Heart right ventricle (tissue), 16 donors: ENCODE measurements around the gene EIF2D. TPM values are rescaled to one million over a fixed set of nuclear protein-coding genes. Genes with fewer than 3 reads are reported as not detected.

Experiments used
- ATAC-seq, 8 donors: fragments of 200-7000 bp; cut with Tn5 transposase; one replicate each; pipeline ENCODE4 v1.9.1; 2020; ENCODE audit warnings: mild to moderate bottlenecking in 8 of 8, moderate library complexity in 8 of 8, moderate number of reproducible peaks in 1 of 8
- DNase-seq, 2 donors: peaks; one replicate each; pipeline ENCODE4 v3.0.0-alpha.2; 2020
- H3K27ac ChIP-seq, 10 donors: fragments of 200-600 bp; sonication (generic) in 2 of 10; one replicate each; pipeline versions ENCODE4 v1.5.0 to v1.8.0; 2020 to 2022; ENCODE audit warnings: mild to moderate bottlenecking in 3 of 10
- H3K27me3 ChIP-seq, 7 donors: fragments of 200-600 bp; one replicate each; pipeline ENCODE4 v1.8.0; 2021 to 2022; ENCODE audit warnings: mild to moderate bottlenecking in 2 of 7
- H3K36me3 ChIP-seq, 9 donors: fragments of 200-600 bp; sonication (generic) in 1 of 9; one replicate each; pipeline versions ENCODE4 v1.5.0 to v1.8.0; 2020 to 2022; ENCODE audit warnings: mild to moderate bottlenecking in 2 of 9
- H3K4me1 ChIP-seq, 9 donors: fragments of 200-600 bp; sonication (generic) in 1 of 9; one replicate each; pipeline versions ENCODE4 v1.5.0 to v1.8.0; 2020 to 2022; ENCODE audit warnings: mild to moderate bottlenecking in 4 of 9
- H3K4me3 ChIP-seq, 10 donors: fragments of 200-600 bp; sonication (generic) in 2 of 10; one replicate each; pipeline versions ENCODE4 v1.5.0 to v1.8.0; 2020 to 2022; ENCODE audit warnings: mild to moderate bottlenecking in 7 of 10, moderate library complexity in 2 of 10
- H3K9me3 ChIP-seq, 11 donors: fragments of 200-600 bp in 10 of 11; sonication (generic) in 2 of 11; one replicate each; pipeline versions ENCODE4 v1.5.0 to v1.8.0; 2013 to 2022; ENCODE audit warnings: mild to moderate bottlenecking in 2 of 11, control low read depth in 1 of 11, moderate library complexity in 1 of 11
- CTCF ChIP-seq, 9 donors: fragments of 200-600 bp; sonication (generic) in 2 of 9; IDR thresholded peaks; one replicate each; pipeline versions ENCODE4 v1.5.0 to v1.8.0; 2021 to 2022; ENCODE audit warnings: antibody characterized with exemption in 9 of 9, mild to moderate bottlenecking in 5 of 9, moderate library complexity in 1 of 9
- WGBS, 2 donors: extraction: QIAGEN DNeasy Blood & Tissue Kit; methylation state at CpG; one replicate each; pipeline ENCODE4 v1.1.7; 2013; ENCODE audit warnings: inconsistent platforms in 1 of 2; 5-methylcytosine and 5-hydroxymethylcytosine counted together
- intact Hi-C, 10 donors: fragments of 100-400 bp; cut with DNase I; formaldehyde crosslinking; loops; one replicate each; pipeline versions ENCODE4 v1.11.1 to v1.14.2; 2022
- polyA plus RNA-seq, 2 donors: library from polyadenylated mRNA; stranded (reverse); fragments of 200-250 nt; gene quantifications; one replicate each; pipeline ENCODE4 v1.2.3, GENCODE V29; 2013
- total RNA-seq, 10 donors: library from RNA; stranded (reverse); fragmentation: NEBNext Ultra II Directional in 3 of 10; extraction: Animal tissue kit (Norgen Biotek cat#: 25700) in 3 of 10; gene quantifications; one replicate each; pipeline versions ENCODE4 v1.2.1 to v1.2.4, GENCODE V29; 2021 to 2023
- donor health status: Arrhythmogenic right ventricular cardiomyopathy.
- donor health status: ischemic (EF 13 %, LVEDD 7.1; RV severe dilation, severe dysfunction).
- donor health status: healthy with polysubstance abuse.
- donor health status: DM: no; HTN: yes; CAD: no.
- donor health status: DM: no; HTN: no; CAD: no.
- donor health status: ischemic (EF 25% LVEDD 6.9; RV normal size, moderate dysfunction).
- donor health status: ischemic (EF 25% LVEDD 5.7; RV mildly dilated, moderate dysfunction).
- donor health status: healthy.
- donor health status: DM: yes; HTN: yes; CAD: no.
- donor health status: Ischemic cardiomyopathy.
- donor health status: ischemic (EF 35%, LVEDD 5.7; RV mildly dilated, moderate dysfunction).
- donor health status: nonischemic (EF 11% LVEDD 7.7; RV severe dilation, severe dysfunction).
- donor health status: DM: yes; HTN: yes; CAD: no.
- donor health status: PGD.
- donor health status: ischemic (EF 29% LVEDD 5.4; RV normal size, mild dysfunction).
- donor health status: nonischemic (EF 23%, LVEDD 6.1; RV moderate dilation, normal function).

The EIF2D gene
- total and polyA plus RNA-seq, 12 donors: 16.8 to 35.6 (median 29.5) TPM

- H3K4me1 ChIP-seq: peaks cover 0 to 91% (median 9%) of the 10 kb centered on the region in 9 donors
- no peak for DNase-seq
- intact Hi-C loops: no loop called here
- no peak overlapping the region for H3K4me3 ChIP-seq
- TF ChIP-seq CTCF (IDR thresholded peaks at IDR 0.05): no peak
- H3K27me3 ChIP-seq: no peaks in the 10 kb centered on the region
- WGBS, 2 donors: 86 to 88% methylated on average over 3 of the region's 3 CpGs
- H3K36me3 ChIP-seq: peaks cover 0 to 20% (median 0%) of the 10 kb centered on the region in 9 donors
- no peak overlapping the region for H3K27ac ChIP-seq
- H3K9me3 ChIP-seq: no peaks in the 10 kb centered on the region
- no peak for ATAC-seq
Observed at GRCh38 chr1:206570529-206570928, 41.7 kb downstream of the EIF2D start.

GRCh38 chr1:206569556-206569955 is 42.7 kb downstream of the EIF2D start:
- DNase-seq: no peak
- Histone ChIP-seq H3K36me3 (peaks cover 0 to 29% (median 0%) of the 10 kb centered on the region in 9 donors), H3K9me3 (no peaks in the 10 kb centered on the region), H3K4me1 (peaks cover 0 to 91% (median 0%) of the 10 kb centered on the region in 9 donors), H3K27me3 (no peaks in the 10 kb centered on the region), H3K4me3 (no peak overlapping the region), H3K27ac (no peak overlapping the region)
- TF ChIP-seq CTCF (IDR thresholded peaks at IDR 0.05): no peak
- no peak for ATAC-seq
- intact Hi-C loops: no loop called here
- 94 to 98% methylated on average over 4 of the region's 4 CpGs for WGBS, 2 donors

- H3K27me3 ChIP-seq: no peaks in the 10 kb centered on the region
Observed at GRCh38 chr1:206568779-206569352, 43.4 kb downstream of the EIF2D start.

GRCh38 chr1:206568256-206568655 is 44.0 kb downstream of the EIF2D start:
- WGBS, 2 donors: 92 to 93% methylated on average over 10 of the region's 10 CpGs
- no peak for DNase-seq
- H3K4me3 ChIP-seq: no peak overlapping the region

More at GRCh38 chr1:206568779-206569352, 43.4 kb downstream of the EIF2D start:
- 89 to 92% methylated on average over 8 of the region's 8 CpGs for WGBS, 2 donors
- intact Hi-C loops: no loop called here
- TF ChIP-seq CTCF (IDR thresholded peaks at IDR 0.05): no peak
- Histone ChIP-seq H3K4me3 (no peak overlapping the region), H3K36me3 (peaks cover 0 to 36% (median 0%) of the 10 kb centered on the region in 9 donors), H3K4me1 (peaks cover 0 to 91% (median 0%) of the 10 kb centered on the region in 9 donors), H3K9me3 (no peaks in the 10 kb centered on the region), H3K27ac (peak overlapping the region in 1 of 10 donors; percentile 26)
- DNase-seq: no peak
- no peak for ATAC-seq

More at GRCh38 chr1:206568256-206568655, 44.0 kb downstream of the EIF2D start:
- intact Hi-C loops: no loop called here
- TF ChIP-seq CTCF (IDR thresholded peaks at IDR 0.05): no peak
- Histone ChIP-seq H3K4me1 (peaks cover 0 to 91% (median 0%) of the 10 kb centered on the region in 9 donors), H3K27me3 (no peaks in the 10 kb centered on the region), H3K9me3 (no peaks in the 10 kb centered on the region), H3K27ac (peak overlapping the region in 1 of 10 donors; percentile 26), H3K36me3 (peaks cover 0 to 38% (median 0%) of the 10 kb centered on the region in 9 donors)
- ATAC-seq: peak in 2 of 8 donors; percentile 14 to 29
